Islet precursor cell (in vitro differentiated cells): ENCODE results near the gene AMFR.
"Not testable (repeated sequence)": the region's sequence is repeated elsewhere in the genome, so short reads cannot be mapped to it uniquely, and the experiment has no call there.

Experiments used
- DNase-seq: peaks from one replicate; pipeline ENCODE4 v3.0.0-alpha.2; 2018

The AMFR gene

GRCh38 chr16:56387396-56387795, 37.9 kb downstream of the AMFR start:
- DNase-seq, result no peak

GRCh38 chr16:56384074-56384721, 41.1 kb downstream of the AMFR start:
- no peak for DNase-seq

- DNase-seq, result peak; percentile 84
These were observed 42.4 kb downstream of the AMFR start for GRCh38 chr16:56382901-56383355.

GRCh38 chr16:56382459-56382858, 42.9 kb downstream of the AMFR start:
- DNase-seq, result no peak

- DNase-seq, result not testable (repeated sequence)
These were observed 44.4 kb downstream of the AMFR start for GRCh38 chr16:56380778-56381485.

- DNase-seq, result not testable (repeated sequence)
These were observed 46.3 kb downstream of the AMFR start for GRCh38 chr16:56379044-56379443.

GRCh38 chr16:56375792-56376191, 49.6 kb downstream of the AMFR start:
- DNase-seq, result not testable (repeated sequence)

- DNase-seq, result no peak
These were observed 52.3 kb downstream of the AMFR start for GRCh38 chr16:56373003-56373402.

GRCh38 chr16:56372013-56372634, 53.2 kb downstream of the AMFR start:
- no peak for DNase-seq

- no peak for DNase-seq
These were observed 53.7 kb downstream of the AMFR start for GRCh38 chr16:56371660-56371937.

- DNase-seq, result no peak
These were observed 54.3 kb downstream of the AMFR start for GRCh38 chr16:56370875-56371659.

- no peak for DNase-seq
These were observed 55.0 kb downstream of the AMFR start for GRCh38 chr16:56370185-56370874.

- no peak for DNase-seq
These were observed 56.1 kb downstream of the AMFR start for GRCh38 chr16:56369202-56369601.

GRCh38 chr16:56368545-56368944, 56.8 kb downstream of the AMFR start:
- DNase-seq, result no peak

- peak; percentile 50 for DNase-seq
These were observed 57.6 kb downstream of the AMFR start for GRCh38 chr16:56367764-56368163.

GRCh38 chr16:56366945-56367344, 58.4 kb downstream of the AMFR start:
- no peak for DNase-seq

GRCh38 chr16:56365552-56365951, 59.8 kb downstream of the AMFR start:
- no peak for DNase-seq

- no peak for DNase-seq
These were observed 60.5 kb downstream of the AMFR start for GRCh38 chr16:56364865-56365264.

- DNase-seq, result no peak
These were observed 61.4 kb downstream of the AMFR start for GRCh38 chr16:56363781-56364565.

GRCh38 chr16:56363181-56363716, 62.1 kb downstream of the AMFR start:
- no peak for DNase-seq

GRCh38 chr16:56362706-56363105, 62.6 kb downstream of the AMFR start:
- DNase-seq, result no peak
